GM03348 (cell line): ENCODE data around the gene SCN7A.
"Not testable (repeated sequence)": the region's sequence is repeated elsewhere in the genome, so short reads cannot be mapped to it uniquely, and the experiment has no call there.

Source experiments
- DNase-seq: peaks from one replicate; pipeline ENCODE4 v3.0.0; 2012; ENCODE audit warnings: low spot score

The SCN7A gene

DNA sequence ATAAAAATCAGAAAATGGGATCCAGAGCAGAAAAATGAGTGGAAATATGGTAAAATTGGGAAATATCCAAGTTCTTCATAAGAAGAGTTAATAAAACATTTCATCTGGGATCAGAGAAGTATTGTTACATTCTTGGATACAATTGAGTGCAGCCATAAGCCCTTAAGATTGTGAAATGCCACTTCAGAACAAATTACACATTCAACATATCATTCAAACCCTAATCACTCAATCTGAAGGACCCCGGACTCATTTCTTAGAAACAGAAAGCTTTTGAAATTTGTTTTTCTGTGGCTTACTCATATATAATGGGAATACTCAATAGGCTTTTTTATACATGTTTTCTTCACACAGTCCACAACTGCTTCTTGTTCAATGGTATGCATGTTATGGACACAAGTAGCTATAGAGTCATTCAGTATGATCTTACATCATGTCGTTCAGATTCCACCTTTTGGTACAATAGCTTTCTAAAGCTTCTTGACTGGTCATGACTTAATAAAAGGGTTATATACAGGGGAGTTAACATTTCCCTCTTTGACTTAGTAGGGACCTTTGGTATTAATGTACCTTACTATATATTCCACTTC is 39.9 kb downstream of the SCN7A start:
- DNase-seq, result no peak

DNA sequence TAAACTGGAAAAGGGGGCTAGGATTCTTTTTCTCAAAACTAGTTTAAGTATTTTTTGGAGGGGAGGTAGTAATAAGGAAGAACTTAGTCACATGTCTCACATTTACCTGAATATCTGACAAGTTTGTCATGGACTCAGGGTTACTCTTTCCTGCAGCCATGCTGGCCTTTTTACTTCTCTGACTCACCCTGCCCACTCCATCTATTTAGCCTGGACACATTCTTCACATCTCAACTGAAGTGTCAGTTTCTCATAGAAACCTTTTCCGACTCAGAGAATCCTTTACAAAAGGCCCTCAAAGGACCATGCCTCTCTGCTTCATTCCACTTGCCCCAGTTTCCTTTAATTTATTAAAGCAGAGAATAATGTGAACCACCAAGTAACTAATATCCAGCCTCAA is 42.6 kb downstream of the SCN7A start:
- DNase-seq, result no peak

DNA sequence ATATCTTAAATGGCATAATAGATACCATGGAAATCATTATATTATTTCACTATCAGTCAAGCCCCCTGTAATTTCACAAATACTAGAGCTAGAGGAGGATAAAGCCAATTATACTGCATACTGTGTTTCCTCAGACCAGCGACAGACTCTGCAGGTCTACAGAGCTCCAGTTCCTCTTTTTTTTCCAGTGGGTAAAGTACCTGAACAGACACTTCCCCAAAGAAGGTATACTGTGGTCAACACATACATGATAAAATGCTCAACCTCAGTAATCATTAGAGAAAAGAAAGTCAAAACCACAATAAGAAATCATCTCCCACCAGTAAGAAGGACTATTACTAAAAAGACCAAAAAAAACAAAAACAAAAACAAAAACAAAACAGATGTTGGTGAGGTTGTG is 44.6 kb downstream of the SCN7A start:
- DNase-seq, result no peak

DNA sequence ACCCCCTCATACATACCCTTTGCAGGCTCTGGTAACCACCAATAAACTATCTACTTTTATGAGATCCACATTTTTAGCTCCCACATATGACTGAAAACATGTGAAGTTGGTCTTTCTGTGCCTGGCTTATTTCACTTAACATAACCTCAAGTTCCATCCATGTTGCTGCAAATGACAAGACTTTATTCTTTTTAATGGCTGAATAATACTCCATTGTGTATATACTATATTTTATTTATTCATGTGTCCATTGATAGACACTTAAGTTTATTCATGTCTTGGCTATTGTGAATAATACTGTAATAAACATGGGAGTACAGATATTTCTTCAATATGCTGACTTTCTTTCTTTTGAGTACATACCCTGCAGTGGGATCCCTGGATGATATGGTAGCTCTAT is 45.9 kb downstream of the SCN7A start:
- no peak for DNase-seq

DNA sequence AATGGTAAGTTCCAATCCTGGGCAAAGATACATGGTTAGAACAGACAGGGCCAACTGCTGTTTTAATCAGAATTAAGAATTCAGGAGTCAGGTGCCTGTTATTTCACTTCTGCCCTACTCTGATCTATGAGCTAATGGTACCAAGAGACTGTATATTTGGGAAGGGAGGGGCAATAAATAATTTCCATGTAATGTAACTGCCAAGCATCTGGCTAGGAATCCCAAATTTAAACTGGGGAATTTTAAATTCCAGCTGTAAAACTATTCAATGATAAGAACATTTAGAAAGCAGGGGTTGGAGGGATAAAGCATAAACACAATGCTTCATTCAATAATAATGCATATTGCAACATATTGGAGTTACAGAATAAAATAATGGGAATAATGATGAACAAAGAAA is 49.7 kb downstream of the SCN7A start:
- no peak for DNase-seq

DNA sequence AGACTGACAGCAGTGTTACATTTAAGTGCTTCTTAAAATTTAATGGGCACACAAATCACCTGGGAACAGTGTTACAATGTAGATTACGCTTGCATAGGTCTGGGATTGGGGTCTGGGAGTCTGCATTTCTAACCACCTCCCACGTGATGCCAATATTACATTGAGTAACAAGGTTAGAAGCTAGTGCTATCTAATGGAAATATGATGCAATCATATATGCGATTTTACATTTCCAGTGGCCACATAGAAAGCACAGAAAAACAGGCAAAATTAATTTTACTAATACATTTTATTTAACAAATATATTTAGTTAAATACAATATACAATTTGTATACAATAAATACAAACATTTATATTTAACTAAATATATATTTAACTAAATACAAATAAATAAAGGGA is 53.7 kb downstream of the SCN7A start:
- no peak for DNase-seq

DNA sequence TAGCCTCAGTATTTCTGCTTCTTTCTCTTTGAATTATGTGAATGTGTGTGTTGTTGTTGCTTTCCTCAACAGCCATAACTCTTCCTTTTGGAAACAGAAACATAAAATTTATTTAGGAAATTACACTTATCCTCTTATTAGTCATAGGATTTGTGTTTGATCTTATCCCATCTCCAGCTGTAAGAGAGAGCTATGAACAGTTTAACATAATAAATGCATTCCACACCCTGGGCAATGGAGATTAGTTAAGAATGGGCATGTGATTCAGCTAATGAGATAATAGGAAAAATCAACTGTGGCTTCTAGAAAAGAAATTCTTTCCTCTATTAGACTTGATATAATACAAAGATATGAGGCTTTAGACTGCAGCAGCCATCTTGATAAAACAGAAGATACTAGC is 55.0 kb downstream of the SCN7A start:
- DNase-seq, result no peak

DNA sequence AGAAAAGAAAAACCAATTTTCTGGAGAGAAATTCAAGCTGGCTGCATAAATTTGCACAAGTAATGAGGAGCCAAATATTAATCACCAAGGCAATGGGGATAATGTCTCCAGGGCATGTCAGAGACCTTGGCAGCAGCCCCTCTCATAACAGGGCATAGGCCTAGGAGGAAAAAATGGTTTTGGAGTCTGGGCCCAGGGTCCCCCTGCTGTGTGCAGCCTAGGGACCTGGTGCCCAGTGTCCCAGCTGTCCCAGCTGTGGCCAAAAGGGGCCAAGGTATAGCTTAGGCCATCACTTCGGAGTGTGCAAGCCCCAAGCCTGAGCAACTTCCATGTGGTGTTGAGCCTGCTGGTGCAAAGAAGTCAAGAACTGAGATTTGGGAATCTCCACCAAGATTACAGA is 57.1 kb downstream of the SCN7A start:
- DNase-seq, result no peak

DNA sequence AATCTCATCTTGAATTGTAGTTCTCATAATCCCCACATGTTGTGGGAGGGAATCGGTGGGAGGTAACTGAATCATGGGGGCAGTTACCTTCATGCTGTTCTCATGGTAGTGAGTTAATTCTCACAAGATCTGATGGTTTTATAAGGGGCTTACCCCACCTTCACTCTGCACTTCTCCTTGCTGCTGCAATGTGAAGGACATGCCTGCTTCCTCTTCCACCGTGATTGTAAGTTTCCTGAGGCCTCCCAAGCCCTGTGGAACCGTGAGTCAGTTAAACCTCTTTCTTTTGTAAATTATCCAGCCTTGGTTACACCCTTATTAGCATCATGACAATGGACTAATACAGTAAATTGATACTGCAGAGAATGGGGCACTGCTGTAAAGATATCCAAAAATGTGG is 57.9 kb downstream of the SCN7A start:
- DNase-seq, result no peak

DNA sequence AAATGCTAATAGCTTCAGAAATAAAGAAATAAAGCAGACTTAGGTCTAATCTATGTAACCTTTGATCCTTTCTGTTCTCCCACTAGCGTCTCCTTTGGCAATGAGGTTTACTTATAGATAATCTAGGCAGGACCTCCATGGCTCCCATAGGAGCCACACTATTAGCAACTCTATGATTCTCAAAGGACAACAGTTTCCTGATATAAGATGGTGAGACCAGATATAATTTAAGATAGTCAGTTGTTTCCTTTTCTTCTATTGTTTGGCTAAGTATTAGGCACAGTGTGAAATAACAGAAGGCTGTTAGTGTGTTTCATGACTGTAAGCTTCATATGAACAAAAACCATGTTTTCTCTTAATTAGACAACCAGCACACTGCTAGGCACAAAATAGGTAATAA is 59.6 kb downstream of the SCN7A start:
- DNase-seq, result no peak

DNA sequence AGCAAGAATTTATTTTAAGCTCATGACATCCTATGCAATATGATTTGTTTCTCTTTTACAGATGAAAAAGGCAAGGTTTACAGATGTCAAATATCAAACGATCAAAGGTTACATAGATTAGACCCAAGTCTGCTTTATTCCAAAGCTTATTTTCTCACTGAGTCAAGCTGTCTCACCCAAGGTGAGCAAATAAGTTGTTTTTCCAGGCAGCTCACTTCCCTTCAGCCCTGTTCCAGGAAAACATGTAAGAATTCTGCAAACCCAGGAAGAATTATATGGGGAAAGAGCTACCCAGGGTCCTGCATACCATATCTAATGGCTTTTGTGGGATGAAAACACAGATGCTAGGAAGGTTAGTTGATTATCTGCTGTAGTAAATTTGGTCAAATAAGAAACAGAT is 60.6 kb downstream of the SCN7A start:
- no peak for DNase-seq

DNA sequence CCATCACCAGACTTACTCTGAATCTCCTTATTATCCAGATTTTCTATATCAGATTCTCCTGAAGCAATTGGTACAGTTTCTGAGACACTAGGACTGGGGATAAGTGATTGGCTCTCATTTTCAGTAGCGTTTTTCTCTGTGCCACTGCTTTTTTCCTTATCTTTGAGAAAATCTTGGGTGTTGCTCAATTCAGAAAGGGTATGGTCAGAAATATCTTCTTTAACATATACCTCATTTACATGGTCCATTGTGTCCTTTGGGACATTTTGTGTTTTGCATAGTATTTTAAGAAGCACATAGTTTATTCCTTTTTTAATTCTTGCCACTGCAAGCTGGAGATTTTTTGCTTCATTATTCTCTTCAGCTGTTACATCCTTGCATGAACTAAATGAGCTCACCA is 61.7 kb downstream of the SCN7A start:
- no peak for DNase-seq

DNA sequence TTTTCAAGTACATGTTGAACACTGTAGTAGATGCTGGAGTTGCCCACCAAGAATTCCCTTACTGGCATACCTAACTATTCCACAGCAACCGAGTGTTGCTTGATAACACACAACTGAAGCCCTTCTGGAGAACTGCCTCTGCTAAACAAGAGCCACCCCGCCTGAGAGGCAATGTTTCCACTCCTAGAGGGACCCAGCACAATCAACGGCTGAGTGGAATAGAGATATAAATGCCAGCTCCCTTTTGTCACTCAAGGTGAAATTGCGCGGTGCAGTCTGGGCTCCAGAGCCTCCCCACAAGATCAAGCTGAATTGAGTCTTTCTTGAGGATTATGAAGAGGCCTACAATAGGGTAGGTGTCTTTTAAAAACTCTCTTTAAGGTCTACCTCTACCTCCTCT is 69.2 kb downstream of the SCN7A start:
- DNase-seq, result no peak

DNA sequence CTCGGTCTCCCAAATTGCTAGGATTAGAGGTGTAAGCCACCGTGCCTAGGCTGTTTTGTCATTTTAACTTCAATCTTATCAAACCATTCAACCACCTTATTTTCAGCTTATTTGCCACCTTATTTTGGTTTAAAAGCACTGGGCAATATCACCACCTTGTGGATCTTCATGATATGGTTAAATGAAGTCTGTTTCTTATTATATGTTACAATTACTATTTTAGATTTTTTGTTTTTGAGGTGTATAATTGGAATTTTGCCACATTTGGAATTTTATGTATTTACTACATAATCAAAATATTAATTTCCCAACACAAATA is 74.5 kb downstream of the SCN7A start:
- DNase-seq, result peak; percentile 7

DNA sequence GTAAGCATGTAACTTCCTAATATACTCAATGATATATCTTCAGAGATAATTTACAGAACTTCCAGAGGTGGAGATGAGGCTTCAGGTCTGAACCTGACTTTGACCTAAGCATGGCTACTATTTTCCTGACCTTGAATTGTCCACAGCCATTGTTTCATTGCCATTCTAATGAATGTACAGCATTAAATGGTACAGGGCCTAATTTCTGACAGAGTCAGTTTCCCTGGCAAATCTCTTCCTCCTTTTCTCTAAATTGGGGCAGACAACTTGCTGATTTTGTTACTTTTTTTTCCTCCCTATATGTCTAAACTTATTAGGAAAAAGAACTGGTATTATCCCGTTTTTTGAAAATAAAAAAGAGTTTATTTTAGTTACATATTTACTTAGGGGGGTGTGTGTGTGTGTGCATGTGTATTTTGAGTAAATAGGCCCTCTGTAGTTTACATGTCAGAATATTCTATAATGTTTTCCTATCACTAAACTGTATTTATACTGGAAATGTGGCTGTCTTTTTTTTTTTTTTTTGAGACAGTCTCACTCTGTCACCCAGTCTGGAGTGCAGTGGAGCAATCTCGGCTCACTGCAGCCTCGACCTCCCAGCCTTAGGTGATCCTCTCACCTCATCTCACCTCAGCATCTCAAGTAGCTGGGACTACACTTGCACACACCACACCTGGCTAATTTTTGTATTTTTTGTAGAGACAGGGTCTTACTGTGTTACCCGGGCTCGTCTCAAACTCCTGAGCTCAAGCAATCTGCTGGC is 75.0 kb downstream of the SCN7A start:
- no peak for DNase-seq

DNA sequence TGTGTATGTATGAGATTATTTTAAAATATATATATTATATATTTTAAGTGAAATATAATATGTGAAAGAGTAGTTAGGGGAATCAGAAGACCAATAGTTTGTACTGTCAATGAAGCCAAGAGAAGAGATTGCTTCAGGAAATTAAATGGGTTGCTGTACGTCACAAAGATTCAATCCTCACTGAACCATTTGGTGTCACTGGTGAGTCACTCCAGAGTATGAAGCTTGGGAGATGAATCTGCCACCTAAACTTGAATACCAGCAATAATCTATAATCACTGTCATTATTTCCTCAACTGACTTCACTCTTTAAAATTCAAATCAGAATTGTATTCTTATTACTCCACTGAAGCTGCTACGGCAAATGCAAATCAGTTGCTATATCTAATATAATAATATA is 76.4 kb downstream of the SCN7A start:
- peak; percentile 5 for DNase-seq

DNA sequence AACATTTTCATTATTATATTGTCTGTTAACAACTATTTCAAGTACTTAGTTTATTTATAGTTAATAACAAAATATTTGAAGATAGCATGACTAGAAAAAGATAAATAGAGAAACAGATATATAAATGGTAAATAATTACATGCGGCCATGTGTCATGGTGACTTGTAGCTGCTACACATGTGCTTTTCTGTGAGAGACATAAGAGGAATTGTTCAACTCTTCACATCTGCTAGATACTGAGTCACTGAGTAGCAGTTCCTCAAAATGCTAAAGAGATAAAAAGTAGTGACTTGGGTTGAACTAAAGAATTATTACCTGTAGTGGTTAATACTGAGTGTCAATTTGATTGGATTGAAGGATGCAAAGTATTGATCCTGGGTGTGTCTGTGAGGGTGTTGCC is 80.8 kb downstream of the SCN7A start:
- DNase-seq, result no peak

DNA sequence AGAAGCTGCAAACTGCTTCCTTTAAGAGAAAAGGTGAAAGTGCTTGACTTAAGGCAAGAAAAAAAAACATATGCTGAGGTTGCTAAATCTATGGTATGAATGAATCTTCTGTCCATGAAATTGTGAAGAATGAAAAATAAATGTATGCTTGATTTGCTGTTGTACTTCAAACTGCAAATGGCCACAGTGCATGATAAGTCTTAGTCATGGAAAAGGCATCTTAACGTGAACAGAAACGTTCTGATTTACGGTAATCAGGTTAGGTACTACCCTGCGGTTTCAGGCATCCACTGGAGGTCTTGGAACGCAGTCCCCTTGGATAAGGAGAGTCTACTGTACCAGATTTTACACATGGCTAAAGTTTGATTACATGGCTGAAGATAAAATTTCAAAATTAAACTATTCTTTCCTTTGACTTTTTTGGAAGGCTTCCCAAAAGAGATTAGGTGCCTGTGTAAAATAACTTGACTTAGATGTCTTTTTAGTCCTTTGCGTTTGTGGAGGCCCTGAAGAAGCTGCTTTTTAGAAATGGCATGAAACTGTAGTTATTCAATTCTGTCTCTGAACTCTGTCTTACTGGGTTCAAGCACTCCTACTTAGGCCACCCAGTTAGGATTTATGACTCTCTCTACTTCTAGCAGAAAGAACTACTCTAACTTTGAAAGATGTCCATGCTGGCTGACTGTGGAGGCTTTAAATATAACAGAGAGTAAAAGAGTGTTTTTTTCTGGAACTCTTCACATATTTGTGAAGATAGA is 82.4 kb downstream of the SCN7A start:
- no peak for DNase-seq

DNA sequence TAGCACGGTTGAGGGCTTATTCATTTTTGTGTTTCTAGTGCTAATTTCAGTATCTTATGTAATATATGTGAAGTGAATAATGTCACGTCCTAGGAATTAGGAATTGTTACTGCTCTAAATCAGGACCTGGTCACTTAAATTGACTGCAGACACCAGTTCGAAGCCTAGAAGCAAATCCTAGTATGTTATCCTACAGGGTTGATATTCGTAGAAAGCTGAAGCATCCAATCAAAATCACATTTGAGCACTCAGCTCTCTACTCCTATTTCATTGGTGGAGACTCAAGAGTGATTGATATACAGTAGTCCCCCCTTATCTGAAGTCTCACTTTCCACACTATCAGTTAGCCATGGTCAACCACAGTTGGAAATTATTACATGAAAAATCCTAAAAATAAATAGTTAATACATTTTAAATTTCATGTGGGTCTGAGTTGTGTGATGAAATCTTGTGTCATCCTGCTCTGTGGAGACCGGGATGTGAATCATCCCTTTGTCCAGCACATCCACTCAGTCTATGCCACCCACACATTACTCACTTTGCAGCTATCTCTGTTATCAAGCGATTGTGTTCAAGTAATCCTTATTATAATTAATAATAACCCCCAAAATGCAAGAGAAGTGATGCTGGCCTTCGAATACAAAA is 83.1 kb downstream of the SCN7A start:
- DNase-seq, result peak; percentile 30

DNA sequence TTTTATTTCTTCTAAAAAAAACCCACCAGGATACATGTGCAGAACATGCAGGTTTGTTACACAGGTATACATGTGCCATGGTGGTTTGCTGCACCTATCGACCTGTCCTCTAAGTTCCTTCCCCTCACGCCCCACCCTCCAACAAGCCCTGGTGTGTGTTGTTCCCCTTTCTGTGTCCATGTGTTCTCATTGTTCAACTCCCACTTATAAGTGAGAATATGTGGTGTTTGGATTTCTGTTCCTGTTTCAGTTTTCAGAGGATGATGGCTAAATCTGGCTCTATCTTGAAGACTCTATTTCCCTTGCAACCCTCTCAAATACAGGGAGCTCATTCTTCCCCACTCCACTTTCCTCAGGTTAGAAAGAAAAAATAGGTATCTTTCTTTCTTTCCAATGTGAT is 86.3 kb downstream of the SCN7A start:
- DNase-seq, result not testable (repeated sequence)

DNA sequence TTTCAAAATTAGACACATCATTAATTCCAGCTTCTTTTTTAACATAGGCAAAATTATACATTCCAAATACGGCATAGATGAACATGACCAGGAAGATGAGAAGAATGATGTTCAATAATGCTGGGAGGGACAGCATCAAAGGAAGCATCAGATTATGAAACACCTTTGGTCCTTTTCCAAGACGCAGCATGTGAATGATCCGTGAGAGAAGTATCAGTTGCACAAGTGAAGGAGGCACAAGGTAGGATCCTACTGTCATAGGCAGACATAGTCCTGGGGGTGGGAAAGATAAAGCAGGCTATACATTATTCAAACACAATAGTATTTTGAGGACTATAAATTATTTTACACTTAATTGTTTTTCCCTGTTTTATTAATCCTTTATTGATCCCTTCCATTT is 87.7 kb downstream of the SCN7A start:
- no peak for DNase-seq

DNA sequence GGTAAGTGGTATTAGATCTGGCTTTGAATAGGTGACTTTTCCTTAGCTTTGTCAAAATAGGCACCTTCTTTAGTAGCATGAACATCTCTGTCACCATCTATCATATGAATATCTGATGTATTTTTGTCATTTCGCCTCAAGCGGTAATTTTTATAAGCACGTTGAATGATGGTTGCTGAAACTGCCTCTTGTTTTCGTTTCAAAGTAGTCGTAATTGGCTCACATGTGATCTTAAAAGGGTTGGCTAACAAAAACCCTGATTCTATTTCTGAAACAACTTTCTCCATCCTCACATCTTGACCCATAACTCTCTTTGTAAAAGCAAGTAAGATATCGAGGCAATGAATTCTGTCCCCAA is 88.5 kb downstream of the SCN7A start:
- DNase-seq, result no peak
